GM12872 (cell line): ENCODE data around the gene LIN54.

ENCODE experiments used
- TF ChIP-seq, protein P1 (sequence below): IDR thresholded peaks from 3 replicates; pipeline ENCODE4 v1.5.1; 2011; ENCODE audit warnings: low read depth, mild to moderate bottlenecking, low read length, moderate library complexity; ENCODE audit not compliant: insufficient read depth

LIN54 gene

GRCh38 chr4:82891707-82892466 lies 118.7 kb downstream of the LIN54 start:
- TF ChIP-seq, protein P1, sequence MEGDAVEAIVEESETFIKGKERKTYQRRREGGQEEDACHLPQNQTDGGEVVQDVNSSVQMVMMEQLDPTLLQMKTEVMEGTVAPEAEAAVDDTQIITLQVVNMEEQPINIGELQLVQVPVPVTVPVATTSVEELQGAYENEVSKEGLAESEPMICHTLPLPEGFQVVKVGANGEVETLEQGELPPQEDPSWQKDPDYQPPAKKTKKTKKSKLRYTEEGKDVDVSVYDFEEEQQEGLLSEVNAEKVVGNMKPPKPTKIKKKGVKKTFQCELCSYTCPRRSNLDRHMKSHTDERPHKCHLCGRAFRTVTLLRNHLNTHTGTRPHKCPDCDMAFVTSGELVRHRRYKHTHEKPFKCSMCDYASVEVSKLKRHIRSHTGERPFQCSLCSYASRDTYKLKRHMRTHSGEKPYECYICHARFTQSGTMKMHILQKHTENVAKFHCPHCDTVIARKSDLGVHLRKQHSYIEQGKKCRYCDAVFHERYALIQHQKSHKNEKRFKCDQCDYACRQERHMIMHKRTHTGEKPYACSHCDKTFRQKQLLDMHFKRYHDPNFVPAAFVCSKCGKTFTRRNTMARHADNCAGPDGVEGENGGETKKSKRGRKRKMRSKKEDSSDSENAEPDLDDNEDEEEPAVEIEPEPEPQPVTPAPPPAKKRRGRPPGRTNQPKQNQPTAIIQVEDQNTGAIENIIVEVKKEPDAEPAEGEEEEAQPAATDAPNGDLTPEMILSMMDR = no peak

DNA sequence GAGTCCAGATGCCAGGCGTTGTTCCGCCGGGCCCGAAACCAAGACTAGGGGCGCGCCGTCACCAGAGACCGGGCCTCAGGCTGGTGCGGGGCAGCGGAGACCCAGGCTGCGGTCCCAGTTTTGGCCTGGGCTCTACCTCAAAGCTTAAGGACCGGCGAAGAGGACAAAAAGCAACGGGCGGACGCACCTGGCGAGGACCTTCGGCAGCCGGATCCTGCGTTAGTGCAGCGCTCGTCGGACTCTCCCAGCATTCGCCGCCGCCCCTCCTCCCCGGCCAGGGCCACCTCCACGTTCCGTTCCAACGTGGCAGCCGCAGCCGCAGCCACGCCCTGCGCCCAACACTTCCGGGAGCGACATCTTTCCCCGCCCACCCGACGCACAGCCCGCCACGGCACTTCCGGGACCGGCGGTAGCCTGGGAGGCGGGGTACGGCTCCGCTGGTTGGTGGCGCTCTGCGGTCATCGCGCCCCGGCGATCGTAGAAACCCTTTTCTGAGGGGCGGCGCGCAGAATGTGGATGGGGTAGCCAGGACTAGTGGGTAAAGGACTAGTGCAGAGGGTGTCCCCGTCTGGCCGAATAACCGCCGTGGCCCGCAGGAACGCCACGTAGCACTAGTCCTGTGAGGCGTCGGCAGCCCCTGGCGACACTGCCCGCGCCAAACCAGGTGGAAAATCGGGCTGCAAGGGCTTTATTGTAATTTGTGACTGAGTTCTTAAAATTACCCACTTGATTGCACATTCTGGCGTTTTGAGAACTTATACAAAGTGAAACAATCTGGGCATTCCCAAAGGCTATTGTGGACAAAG lies 119.5 kb downstream of the LIN54 start, which contains the start of gene SEC31A:
SEC31A (minus strand) TSS at position 253 of the 806 bp plus-strand sequence. CDS start 9,217 bp downstream, outside the sequence.
- TF ChIP-seq, protein P1 = no peak

GRCh38 chr4:82890528-82890900 lies 120.1 kb downstream of the LIN54 start:
- TF ChIP-seq, protein P1 = no peak

DNA sequence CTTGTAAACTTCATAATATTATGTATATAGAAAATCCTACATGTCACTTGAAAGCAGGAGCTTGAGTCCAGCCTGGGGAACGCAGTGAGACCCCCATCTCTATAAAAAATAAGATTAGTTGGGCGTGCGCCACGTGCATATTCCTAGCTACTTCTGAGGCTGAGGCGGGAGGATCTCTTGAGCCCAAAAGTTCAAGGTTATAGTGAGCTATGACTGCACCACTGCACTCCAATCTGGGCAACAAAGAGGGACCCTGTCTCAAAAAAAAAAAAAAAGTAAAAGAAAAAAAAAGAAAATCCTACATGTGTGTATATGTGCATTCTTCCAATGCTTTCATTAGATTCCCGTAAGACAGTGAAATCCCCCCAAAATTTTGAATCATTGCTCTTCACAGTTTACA lies 121.3 kb downstream of the LIN54 start:
- TF ChIP-seq, protein P1 = no peak

- TF ChIP-seq, protein P1 = no peak
Measured at GRCh38 chr4:82886147-82886942, 124.3 kb downstream of the LIN54 start.

GRCh38 chr4:82885410-82885809 lies 125.2 kb downstream of the LIN54 start:
- TF ChIP-seq, protein P1 = no peak
